GDM1 (cell line): ENCODE measurements around the gene EPHA10.

Experiments
- DNase-seq: peaks from one replicate; lab custom pipeline; 2025; lab: John Stamatoyannopoulos, UW

Gene EPHA10

GRCh38 chr1:37673920-37674319 lies 91.0 kb downstream of the EPHA10 start:
- DNase-seq: no peak

- DNase-seq: no peak
Observed at GRCh38 chr1:37672136-37672870, 92.6 kb downstream of the EPHA10 start.

GRCh38 chr1:37671261-37671660 lies 93.7 kb downstream of the EPHA10 start:
- no peak for DNase-seq

GRCh38 chr1:37670133-37670532 lies 94.8 kb downstream of the EPHA10 start:
- DNase-seq: no peak

GRCh38 chr1:37667023-37667671 lies 97.8 kb downstream of the EPHA10 start:
- DNase-seq: no peak

- DNase-seq: no peak
Observed at GRCh38 chr1:37666241-37666867, 98.6 kb downstream of the EPHA10 start.
